ENCODE data around the gene DTX1. TPM values are rescaled to one million over a fixed set of nuclear protein-coding genes. Genes with fewer than 3 reads are reported as not detected.
"Not testable (repeated sequence)": the region's sequence is repeated elsewhere in the genome, so short reads cannot be mapped to it uniquely, and the experiment has no call there.

Gene DTX1
- total RNA-seq, 1 donor: not detected

GRCh38 chr12:113112043-113112899 is 55.7 kb downstream of the DTX1 start:
- no peak for DNase-seq (ENCODE audit: low read depth)
- no peak overlapping the region for H3K4me3 ChIP-seq (ENCODE audit: low read depth, low read length)
- TF ChIP-seq CTCF (IDR thresholded peaks at IDR 0.05; ENCODE audit: insufficient read depth, low read length): no peak

GRCh38 chr12:113113397-113113796 is 56.9 kb downstream of the DTX1 start:
- no peak for DNase-seq (ENCODE audit: low read depth)
- TF ChIP-seq CTCF (IDR thresholded peaks at IDR 0.05; ENCODE audit: insufficient read depth, low read length): no peak
- H3K4me3 ChIP-seq (ENCODE audit: low read depth, low read length): no peak overlapping the region

- TF ChIP-seq CTCF (IDR thresholded peaks at IDR 0.05; ENCODE audit: insufficient read depth, low read length): no peak
- no peak for DNase-seq (ENCODE audit: low read depth)
- no peak overlapping the region for H3K4me3 ChIP-seq (ENCODE audit: low read depth, low read length)
These were observed 58.1 kb downstream of the DTX1 start for GRCh38 chr12:113114447-113115178.

- H3K4me3 ChIP-seq (ENCODE audit: low read depth, low read length): no peak overlapping the region
- no peak for TF ChIP-seq CTCF (IDR thresholded peaks at IDR 0.05; ENCODE audit: insufficient read depth, low read length)
- no peak for DNase-seq (ENCODE audit: low read depth)
These were observed 59.1 kb downstream of the DTX1 start for GRCh38 chr12:113115455-113116126.

- H3K4me3 ChIP-seq (ENCODE audit: low read depth, low read length): no peak overlapping the region
- no peak for DNase-seq (ENCODE audit: low read depth)
- TF ChIP-seq CTCF (IDR thresholded peaks at IDR 0.05; ENCODE audit: insufficient read depth, low read length): no peak
These were observed 60.3 kb downstream of the DTX1 start for GRCh38 chr12:113116875-113117274.

- DNase-seq (ENCODE audit: low read depth); H3K4me3 ChIP-seq (ENCODE audit: low read depth, low read length): not testable (repeated sequence)
These were observed 61.2 kb downstream of the DTX1 start for GRCh38 chr12:113117684-113118083.

GRCh38 chr12:113118142-113118541 is 61.6 kb downstream of the DTX1 start:
- DNase-seq (ENCODE audit: low read depth): no peak
- H3K4me3 ChIP-seq (ENCODE audit: low read depth, low read length): no peak overlapping the region
- TF ChIP-seq CTCF (IDR thresholded peaks at IDR 0.05; ENCODE audit: insufficient read depth, low read length): no peak
